GM21786 (cell line): ENCODE results near the gene DNAJC7.
A peak's percentile ranks its signal among the peaks of the same experiment; 100 is the strongest.
"Not testable (repeated sequence)": the region's sequence is repeated elsewhere in the genome, so short reads cannot be mapped to it uniquely, and the experiment has no call there.

ENCODE experiments used
- ATAC-seq: cut with Tn5 transposase; IDR thresholded peaks from one replicate; pipeline ENCODE4 v1.9.1; 2021; ENCODE audit not compliant: unreplicated experiment

DNAJC7 gene

DNA sequence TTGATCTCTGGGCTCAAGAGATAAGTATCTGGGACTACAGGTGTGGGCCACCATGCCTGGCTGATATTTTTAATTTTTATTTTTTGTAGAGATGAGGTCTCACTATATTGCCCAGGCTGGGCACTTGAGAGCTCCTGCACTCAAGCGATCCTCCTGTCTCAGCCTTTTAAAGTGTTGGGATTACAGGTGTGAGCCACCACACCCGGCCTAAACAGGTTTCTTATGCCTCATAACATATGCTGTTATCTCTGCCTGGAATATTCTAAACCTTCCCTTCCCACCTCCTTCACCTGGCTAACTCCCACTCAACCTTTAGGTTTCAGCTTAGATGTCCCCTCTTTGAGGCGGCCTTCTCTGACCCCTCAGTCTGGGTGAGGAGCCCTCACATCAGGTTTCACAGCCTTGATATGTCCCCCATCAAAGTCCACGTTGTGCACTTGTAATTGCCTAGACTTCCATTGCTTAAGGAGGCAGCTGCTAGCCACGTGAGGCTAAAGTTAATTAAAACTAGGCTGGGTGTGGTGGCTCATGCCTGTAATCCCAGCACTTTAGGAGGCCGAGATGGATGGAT, 59.3 kb downstream of the DNAJC7 start:
- ATAC-seq: no peak

DNA sequence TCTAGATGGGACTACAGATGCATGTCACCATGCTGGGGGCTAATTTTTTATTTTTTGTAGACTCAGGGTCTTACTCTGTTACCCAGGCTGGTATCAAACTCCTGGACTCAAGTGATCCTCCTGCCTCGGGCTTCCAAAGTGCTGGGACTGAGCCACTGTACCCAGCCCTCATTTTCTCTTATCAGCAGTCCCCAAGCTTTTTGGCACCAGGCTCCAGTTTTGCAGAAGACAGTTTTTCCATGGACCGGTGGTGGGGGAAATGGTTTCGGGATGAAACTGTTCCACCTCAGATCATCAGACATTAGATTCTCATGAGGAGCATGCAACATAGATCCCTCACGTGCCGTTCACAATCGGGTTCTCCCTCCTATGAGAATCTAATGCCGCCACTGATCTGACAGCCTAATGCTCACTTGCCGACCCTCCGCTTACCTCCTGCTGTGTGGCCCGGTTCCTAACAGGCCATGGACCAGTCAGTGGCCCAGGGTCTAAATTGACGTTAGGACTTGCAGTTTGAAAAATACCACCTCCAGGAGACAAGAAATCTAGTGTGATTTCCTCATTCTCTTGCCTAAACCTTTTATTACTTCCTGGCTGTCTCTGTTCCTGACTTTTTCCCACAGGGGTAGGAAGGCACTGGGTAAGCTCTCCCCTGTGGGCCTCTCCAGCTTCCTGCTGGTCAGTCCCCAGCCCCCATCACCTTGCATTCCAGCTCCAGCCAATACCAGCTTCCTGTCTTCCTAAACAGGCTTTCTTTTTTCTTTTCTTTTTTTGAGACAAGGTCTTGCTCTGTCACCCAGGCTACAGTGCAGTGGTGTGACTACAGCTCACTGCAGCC, 60.0 kb downstream of the DNAJC7 start:
- no peak for ATAC-seq

DNA sequence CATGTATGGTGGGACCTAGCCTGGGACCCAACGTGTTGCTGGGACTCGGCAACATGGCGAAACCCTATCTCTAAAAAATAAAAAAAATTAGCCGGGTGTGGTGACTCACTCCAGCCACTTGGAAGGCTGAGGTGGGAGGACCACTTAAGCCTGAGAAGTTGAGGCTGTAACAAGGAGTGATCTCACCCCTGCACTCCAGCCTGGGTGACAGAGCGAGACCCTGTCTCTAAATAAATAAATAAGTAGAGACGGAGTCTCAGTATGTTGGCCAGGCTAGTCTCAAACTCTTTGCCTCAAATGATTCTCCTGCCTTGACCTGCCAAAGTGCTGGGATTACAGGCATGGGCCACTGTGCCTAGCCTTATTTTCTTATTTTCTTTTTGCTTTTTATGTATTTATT, 60.7 kb downstream of the DNAJC7 start:
- no peak for ATAC-seq

DNA sequence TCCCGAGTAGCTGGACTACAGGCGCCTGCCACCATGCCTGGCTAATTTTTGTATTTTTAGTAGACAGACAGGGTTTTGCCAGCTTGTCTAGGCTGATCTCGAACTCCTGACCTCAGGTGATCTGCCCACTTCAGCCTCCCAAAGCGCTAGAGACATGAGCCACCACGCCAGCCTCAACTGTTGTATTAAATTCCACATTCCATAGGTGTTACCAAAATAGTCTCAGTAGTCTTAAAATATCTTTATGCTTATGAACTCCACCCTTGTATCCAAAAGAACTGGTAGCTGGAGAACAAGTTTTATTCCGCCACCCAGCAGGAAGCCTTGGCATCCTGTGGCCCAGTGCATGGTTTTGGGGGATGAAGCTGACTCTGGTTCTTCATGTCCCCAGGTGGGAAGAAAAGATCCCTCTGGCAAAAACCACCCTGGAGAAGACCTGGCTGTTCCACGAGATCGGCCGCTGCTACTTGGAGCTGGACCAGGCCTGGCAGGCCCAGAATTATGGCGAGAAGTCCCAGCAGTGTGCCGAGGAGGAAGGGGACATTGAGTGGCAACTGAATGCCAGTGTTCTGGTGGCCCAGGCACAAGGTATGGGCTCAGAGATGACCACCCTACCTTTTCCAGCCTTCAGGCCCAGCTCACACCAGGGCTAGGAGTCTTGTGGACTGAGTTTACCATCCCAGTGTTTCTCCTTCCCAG, 68.3 kb downstream of the DNAJC7 start:
- no peak for ATAC-seq

DNA sequence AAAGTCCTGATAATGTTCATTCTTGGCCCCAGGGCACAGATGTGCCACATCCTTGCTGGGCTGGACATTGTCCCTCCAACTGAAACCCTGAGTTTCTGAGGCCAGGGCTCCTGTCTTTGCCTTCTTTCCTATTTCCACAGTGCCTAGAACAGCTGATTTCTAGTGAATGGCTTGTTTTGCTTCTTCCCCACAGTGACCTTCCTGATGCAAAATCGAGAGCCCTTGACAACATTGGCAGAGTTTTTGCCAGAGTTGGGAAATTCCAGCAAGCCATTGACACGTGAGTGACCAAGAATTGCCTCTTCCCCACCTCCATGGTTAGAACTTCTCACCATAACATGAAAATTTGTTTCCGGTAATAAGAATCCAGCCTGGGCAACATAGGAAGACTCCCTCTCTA, 72.3 kb downstream of the DNAJC7 start:
- ATAC-seq: no peak

DNA sequence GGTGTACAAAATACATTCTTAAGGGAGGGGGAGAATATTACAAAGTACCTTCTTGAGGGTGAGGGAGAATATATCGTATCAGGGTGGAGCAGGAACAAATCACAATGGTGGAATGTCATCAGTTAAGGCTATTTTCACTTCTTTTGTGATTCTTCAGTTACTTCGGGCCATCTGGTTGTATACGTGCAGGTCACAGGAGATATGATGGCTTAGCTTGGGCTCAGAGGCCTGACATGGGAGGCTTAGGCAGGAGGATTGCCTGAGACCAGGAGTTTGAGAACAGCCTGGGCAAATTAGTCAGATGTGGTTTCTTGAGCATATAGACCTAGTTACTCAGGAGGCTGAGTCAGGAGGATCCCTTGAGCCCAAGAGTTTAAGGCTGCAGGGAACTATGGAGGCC, 73.7 kb downstream of the DNAJC7 start:
- no peak for ATAC-seq

DNA sequence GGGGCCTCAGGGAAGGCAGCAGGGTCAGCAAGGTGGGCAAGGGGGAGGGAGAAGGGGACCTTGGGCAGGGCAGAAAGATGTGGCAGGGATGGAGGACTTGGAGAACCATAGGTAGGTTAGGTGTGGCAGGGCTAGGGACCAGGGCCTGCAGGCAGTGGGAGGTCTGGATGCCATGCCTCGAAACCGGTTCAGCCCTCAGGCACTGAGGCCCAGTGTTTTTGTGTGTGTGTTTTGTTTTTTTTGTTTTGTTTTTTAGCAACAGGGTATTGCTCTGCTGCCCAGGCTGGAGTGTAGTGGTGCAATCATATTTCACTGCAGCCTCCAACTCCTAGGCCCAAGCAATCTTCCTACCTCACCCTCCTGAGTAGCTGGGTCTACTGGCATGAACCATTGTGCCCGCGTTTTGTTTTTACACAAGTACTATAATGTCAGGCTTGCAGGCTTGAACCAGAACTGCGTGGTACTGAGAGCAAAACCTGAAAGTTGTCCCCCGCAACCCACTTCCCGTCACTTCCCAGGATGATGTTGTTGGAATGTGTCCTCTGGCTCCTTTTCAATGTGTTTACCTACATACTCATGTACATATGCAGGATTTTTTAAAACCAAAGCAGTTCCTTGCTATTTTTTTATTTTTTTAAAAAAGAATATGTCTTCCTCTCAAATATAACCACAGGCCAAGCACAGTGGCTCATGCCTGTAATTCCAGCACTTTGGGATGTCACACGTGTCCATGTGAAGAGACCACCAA, 74.4 kb downstream of the DNAJC7 start:
- no peak for ATAC-seq

DNA sequence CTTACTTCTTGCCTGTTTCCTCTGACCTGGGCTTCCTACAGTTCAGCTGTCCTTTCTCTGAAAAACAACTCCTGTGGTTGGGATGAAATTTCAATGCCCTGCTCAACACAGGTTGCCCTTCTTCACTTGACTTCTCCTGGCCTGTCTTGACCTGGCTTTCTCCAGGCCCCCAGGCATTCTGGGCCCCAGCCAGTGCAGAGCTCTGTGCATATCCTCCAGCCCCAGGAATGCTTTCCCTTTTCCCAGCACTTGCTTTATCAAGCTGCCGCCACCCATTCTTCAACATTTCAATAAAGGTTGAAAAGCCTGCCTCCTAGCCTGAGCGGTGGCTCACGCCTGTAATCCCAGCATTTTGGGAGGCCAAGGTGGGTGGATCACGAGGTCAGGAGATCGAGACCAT, 76.1 kb downstream of the DNAJC7 start:
- no peak for ATAC-seq

DNA sequence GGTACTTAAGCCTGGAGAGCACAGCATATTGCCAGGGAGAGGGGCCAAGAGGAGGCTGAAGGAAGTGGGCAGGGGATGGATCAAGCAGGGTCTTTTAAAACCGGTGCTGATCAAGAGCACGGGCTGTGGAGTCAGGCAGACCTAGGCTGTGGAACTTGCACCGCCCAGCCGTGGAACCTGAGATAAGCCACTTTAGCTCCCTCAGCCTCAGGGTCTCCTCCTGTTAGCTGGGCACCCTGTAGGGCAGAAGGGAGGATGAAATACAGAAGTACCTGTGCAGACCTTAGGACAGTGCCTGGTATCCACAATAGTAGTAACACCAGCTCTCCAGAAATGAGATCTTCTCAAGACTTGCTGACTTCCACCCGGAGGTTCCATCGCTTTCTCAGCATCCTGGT, 77.5 kb downstream of the DNAJC7 start:
- ATAC-seq: no peak

DNA sequence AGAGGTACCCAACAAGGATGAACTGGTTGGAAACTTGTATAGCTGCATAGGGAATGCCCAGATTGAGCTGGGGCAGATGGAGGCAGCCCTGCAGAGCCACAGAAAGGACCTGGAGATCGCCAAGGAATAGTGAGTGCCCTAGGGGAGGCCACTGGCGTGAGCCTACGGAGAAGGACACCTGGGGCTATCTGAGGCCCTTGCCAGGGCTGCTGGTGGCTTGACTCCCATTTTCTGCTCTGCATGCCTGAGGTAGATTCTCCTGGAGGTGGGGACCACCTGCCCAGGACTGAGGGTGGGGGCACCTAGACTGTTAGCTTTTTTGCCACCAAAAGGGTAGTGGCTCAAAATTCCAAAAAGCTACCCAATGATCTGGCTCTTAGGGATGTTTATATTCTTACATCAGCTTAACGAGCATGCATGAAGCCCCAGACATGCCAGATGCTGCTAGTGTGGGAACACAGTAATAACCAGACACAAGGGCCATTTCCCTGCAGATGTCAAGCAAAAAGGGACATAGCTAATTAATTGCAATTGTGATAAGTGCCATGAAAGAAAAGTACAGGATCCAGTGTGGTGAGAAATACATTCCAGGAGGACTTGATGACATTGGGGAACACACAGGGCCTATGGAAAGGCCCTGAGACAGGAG, 78.1 kb downstream of the DNAJC7 start:
- no peak for ATAC-seq

DNA sequence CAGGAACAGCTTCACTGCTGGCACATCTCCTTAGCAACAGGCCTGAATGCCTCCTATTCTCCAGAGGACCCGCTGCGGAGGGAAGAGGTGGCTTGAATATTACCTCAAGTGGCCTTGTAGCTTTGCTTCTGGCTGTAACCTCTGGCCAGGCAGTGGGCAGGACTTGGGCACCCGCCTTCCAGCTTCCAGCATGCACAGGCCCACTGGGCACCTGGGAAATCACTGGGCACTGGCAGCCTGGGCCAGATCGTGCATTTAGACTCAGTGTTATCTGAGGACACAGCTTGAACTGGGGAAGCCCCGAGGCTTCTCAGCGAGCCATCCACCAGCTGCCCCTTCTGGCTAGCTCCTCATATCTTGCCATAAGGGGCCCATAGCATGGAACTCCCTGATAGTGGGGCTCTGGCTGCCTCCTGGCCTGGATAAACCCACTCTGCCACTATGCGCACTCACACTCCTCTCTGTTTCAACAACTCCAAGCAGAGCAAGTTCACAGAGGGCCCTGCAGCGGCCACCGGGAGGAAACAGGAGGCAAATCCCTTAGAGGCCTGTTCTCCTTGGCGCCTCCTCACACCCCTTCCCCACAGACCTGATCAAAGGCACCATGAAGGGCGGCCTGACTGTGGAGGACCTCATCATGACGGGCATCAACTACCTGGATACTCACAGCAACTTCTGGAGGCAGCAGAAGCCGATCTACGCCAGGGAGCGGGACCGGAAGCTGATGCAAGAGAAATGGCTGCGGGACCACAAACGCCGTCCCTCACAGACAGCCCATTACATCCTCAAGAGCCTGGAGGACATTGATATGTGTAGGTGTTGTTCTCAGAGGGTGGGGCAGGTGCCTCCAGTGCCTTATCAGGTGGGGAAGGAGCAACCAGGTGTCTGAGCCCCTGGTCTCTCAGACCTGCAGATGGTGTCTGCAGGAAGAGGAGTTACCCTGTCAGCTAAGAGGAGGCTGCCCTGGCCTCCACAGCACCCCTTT, 79.0 kb downstream of the DNAJC7 start:
- no peak for ATAC-seq

DNA sequence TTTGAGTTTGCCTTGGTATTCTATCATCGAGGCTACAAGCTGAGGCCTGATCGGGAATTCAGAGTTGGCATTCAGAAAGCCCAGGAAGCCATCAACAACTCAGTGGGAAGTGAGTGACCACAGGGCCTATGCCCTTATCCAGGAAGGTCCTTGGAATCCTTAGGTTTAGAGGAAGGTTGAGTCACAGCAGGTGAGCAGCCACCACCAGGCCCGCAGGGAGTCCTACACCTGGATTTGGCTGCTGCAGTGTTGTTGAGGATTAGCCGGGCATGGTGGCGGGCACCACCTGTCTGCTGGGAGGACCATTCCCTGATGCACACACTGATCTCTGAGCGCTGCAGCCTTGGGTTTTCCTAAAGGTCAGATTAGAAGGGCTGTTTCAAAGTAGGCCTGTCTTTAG, 81.6 kb downstream of the DNAJC7 start:
- ATAC-seq: no peak

DNA sequence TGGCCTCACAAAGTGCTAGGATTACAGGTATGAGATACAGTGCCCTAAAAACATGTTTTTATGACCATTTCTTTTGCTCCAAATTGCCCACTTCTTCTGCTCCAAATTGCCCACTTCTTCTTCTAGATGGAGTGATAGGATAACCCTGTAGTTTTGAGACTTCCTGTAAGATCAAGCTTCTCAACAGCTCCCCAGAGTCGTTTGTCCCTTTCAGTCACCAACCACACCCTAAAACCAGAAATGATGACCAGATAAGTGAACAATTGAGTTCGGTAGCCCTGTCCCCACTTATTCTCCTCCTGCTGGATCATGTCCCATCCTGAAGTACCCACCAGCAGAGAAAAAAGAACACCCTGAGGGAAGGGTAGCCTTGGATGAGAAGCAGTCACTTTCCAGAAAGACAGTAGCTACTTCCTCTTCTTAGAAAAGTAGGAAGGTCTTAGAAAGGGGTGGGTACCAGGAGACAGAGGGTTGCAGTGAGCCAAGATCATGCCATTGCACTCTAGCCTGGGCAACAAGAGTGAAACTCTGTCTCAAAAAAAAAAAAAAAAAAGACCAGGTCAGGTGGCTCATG, 84.3 kb downstream of the DNAJC7 start:
- no peak for ATAC-seq

DNA sequence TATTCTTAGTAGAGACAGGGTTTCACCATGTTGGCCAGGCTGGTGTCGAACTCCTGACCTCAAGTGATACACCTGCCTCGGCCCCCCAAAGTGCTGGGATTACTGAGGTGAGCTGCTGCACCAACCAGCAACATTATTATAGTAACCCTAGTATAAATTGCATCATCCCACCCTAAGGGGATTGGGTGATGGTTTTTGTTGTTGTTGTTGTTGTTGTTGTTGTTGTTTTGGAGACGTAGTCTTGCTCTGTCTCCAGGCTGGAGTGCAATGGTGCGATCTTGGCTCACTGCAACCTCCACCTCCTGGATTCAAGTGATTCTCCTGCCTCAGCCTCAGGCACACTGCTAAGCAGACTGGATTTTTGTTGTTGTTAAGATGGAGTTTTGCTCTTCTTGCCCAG, 85.5 kb downstream of the DNAJC7 start:
- ATAC-seq: not testable (repeated sequence)

DNA sequence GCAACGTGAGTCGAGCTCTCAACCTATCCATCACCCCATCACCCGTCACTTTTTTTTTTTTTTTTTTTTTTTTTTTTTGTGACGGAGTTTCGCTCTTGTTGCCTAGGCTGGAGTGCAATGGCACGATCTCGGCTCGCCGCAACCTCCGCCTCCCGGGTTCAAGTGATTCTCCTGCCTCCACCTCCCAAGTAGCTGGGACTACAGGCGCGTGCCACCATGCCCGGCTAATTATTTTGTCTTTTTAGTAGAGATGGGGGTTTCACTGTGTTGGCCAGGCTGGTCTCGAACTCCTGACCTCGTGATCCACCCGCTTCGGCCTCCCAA, 86.4 kb downstream of the DNAJC7 start:
- ATAC-seq: not testable (repeated sequence)

DNA sequence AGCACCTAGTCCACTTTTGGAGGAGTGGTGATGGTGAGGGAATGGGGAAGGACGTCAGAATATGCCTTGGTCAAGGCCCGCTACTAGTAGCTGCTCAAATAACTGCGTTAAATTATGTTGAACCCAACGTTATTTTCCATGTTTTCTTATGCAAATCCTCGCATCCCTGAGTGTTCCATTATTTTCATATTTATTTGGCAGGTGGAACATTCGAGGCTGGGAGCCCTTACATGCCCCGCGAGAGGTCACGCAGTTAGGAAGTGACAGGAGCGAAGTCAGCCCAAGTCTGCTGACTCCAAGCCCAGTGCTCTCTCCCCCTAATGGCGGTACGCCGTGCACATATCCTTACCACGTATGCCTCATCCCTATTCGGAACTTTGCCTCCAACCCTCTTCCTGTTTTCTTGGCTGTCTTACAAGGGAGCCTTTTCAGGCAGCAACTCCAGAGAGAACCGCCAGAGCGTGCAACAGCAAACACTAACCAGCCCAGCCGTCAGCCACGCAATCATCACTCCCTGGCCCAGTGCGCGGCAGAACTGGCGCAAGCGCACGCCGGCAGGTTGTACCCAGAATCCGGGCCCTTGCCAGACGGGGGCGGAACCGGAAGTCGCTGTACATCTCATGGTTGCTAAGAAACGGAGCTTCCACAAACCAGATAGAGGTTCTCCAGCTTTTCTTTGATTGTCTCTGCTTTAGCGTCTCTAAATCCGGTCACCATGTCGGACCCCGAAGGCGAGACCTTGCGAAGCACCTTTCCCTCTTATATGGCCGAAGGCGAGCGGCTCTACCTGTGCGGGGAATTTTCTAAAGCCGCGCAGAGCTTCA, 87.0 kb downstream of the DNAJC7 start, which contains the start of gene ODAD4:
Gene ODAD4, plus strand, starts transcription at position 609 of the 824 bp plus-strand sequence. Its CDS starts 107 bp downstream, at position 716.
- peak; percentile 95 for ATAC-seq

DNA sequence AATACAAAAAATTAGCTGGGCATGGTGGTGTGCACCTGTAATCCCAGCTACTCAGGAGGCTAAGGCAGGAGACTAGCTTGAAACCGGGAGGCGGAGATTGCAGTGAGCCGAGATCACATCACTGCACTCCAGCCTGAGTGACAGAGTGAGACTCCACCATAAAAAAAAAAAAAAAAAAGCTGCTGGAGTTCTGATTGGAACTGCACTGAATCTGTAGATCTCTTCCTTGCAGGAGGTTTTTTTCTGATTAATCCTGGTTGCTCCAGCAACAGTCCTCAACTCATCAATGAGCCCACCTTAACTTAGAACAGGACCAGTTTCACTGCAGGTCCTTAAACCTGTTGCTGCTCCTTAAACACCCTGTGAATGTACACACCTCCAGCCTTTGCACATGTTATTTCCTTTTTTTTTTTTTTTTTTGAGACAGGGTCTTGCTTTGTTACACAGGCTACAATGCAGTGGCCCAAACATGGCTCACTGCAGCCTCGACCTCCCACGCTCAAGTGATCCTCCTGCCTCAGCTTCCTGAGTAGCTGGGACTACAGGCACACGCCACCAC, 88.5 kb downstream of the DNAJC7 start:
- ATAC-seq: no peak
